Measurements from ENCODE around the gene GPR155. TPM values are rescaled to one million over a fixed set of nuclear protein-coding genes. Genes with fewer than 3 reads are reported as not detected.

The GPR155 gene
- polyA plus RNA-seq, 4 donors = 0.22 to 1.9 (median 1.2) TPM

DNA sequence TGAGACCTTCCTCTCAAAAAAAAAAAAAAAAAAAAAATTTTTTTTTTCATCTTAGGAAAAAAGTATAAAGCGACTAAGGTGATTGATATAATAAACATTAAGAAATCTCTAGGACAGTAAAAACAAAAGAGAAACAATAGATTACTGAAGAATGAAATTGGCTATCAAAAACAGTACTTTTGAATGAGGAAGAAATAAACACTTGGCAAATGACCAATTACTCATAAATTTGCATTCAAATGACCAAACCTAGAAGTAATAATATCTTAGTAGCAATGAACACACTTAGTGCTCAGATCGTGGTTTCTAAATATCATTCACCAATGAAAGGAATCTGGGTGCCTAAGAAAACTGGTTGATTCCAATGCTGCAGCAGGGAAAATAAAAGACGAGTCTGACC is 101.6 kb downstream of the GPR155 start:
- Histone ChIP-seq H3K4me3 (ENCODE audit: low read depth in 1 of 3, low read length in 3 of 3) (no peak overlapping the region), H3K36me3 (ENCODE audit: control insufficient read depth in 3 of 3, insufficient read depth in 2 of 3, low read depth in 1 of 3, low read length in 3 of 3) (peaks cover 6 to 35% (median 7%) of the 10 kb centered on the region in 3 donors), H3K4me1 (ENCODE audit: control insufficient read depth in 3 of 3, insufficient read depth in 2 of 3, low read depth in 1 of 3, low read length in 2 of 3) (peaks cover 0 to 3% (median 0%) of the 10 kb centered on the region in 3 donors), H3K27ac (ENCODE audit: low read depth in 1 of 3, low read length in 2 of 3) (no peak overlapping the region), H3K9me3 (ENCODE audit: control insufficient read depth in 2 of 2, insufficient read depth in 1 of 2, low read depth in 1 of 2, low read length in 1 of 2) (no peaks in the 10 kb centered on the region), H3K27me3 (ENCODE audit: control insufficient read depth in 3 of 3, insufficient read depth in 3 of 3, low read length in 3 of 3) (no peaks in the 10 kb centered on the region)
- no peak for DNase-seq
- no peak for FAIRE-seq
- 76 to 87% (median 80%) methylated on average over 3 of the region's 3 CpGs for WGBS, 3 donors

GRCh38 chr2:174383796-174384195 is 103.0 kb downstream of the GPR155 start:
- Histone ChIP-seq H3K36me3 (ENCODE audit: control insufficient read depth in 3 of 3, insufficient read depth in 2 of 3, low read depth in 1 of 3, low read length in 3 of 3) (peaks cover 7 to 31% (median 11%) of the 10 kb centered on the region in 3 donors), H3K9me3 (ENCODE audit: control insufficient read depth in 2 of 2, insufficient read depth in 1 of 2, low read depth in 1 of 2, low read length in 1 of 2) (no peaks in the 10 kb centered on the region), H3K4me1 (ENCODE audit: control insufficient read depth in 3 of 3, insufficient read depth in 2 of 3, low read depth in 1 of 3, low read length in 2 of 3) (no peaks in the 10 kb centered on the region), H3K27me3 (ENCODE audit: control insufficient read depth in 3 of 3, insufficient read depth in 3 of 3, low read length in 3 of 3) (no peaks in the 10 kb centered on the region), H3K27ac (ENCODE audit: low read depth in 1 of 3, low read length in 2 of 3) (no peak overlapping the region), H3K4me3 (ENCODE audit: low read depth in 1 of 3, low read length in 3 of 3) (no peak overlapping the region)
- WGBS, 3 donors = 86 to 96% (median 88%) methylated on average over 1 of the region's 1 CpG
- no peak for FAIRE-seq
- no peak for DNase-seq

Other genes starting within 250 kb of the GPR155 start
- gene OLA1, start 238.5 kb downstream of the GPR155 start, polyA plus RNA-seq = 100 to 1,000 TPM in 1 of 4 donors, 10 to 100 TPM in 3; 60.3 to 148 (median 92.0) TPM
- gene SP9, start 152.1 kb downstream of the GPR155 start, polyA plus RNA-seq = not detected
- gene SCRN3, start 91.3 kb downstream of the GPR155 start, polyA plus RNA-seq = 10 to 100 TPM; 11.1 to 33.3 (median 19.7) TPM
- gene WIPF1, start 110.8 kb upstream of the GPR155 start, polyA plus RNA-seq = 10 to 100 TPM in 3 of 4 donors, 1 to 10 TPM in 1; 3.1 to 28.9 (median 14.6) TPM